GM23338 (cell line): ENCODE measurements around the gene MAGI1. TPM values are rescaled to one million over a fixed set of nuclear protein-coding genes. Genes with fewer than 3 reads are reported as not detected.

Experiments
- ATAC-seq: fragments of 200-7000 bp; cut with Tn5 transposase; 3 replicates; pipeline ENCODE4 v1.9.1; 2020
- DNase-seq: peaks from one replicate; pipeline ENCODE4 v3.0.0-alpha.2; 2015; ENCODE audit warnings: low spot score
- H2AFZ ChIP-seq: fragments of 200-600 bp; sonication (generic); 2 replicates; pipeline ENCODE4 v1.8.0; 2016; ENCODE audit warnings: antibody characterized with exemption, mild to moderate bottlenecking, moderate library complexity
- H3F3A ChIP-seq: fragments of 200-600 bp; sonication (generic); replicated peaks from 2 replicates; pipeline ENCODE4 v1.8.0; 2017; ENCODE audit warnings: antibody characterized with exemption, mixed run types, low read depth
- H3K27ac ChIP-seq: fragments of 200-600 bp; sonication (generic); 2 replicates; pipeline ENCODE4 v1.6.1; 2016; ENCODE audit warnings: low read depth
- H3K27me3 ChIP-seq: fragments of 200-600 bp; sonication (generic); 2 replicates; pipeline ENCODE4 v1.8.0; 2016; ENCODE audit warnings: mild to moderate bottlenecking, mixed run types, moderate library complexity; ENCODE audit not compliant: insufficient read depth
- H3K36me3 ChIP-seq: fragments of 200-600 bp; sonication (generic); 2 replicates; pipeline ENCODE4 v1.8.0; 2016; ENCODE audit warnings: mild to moderate bottlenecking; ENCODE audit not compliant: insufficient read depth
- H3K4me1 ChIP-seq: fragments of 200-600 bp; sonication (generic); 2 replicates; pipeline ENCODE4 v1.8.0; 2016; ENCODE audit warnings: mild to moderate bottlenecking, moderate library complexity; ENCODE audit not compliant: insufficient read depth
- H3K4me2 ChIP-seq: fragments of 200-600 bp; sonication (generic); 2 replicates; pipeline ENCODE4 v1.7.1; 2017; ENCODE audit warnings: mixed run types
- H3K4me3 ChIP-seq: fragments of 200-600 bp; sonication (generic); 2 replicates; pipeline ENCODE4 v1.6.1; 2016; ENCODE audit warnings: mixed run types
- H3K79me2 ChIP-seq: fragments of 200-600 bp; sonication (generic); replicated peaks from 2 replicates; pipeline ENCODE4 v1.8.0; 2017; ENCODE audit warnings: mild to moderate bottlenecking; ENCODE audit not compliant: insufficient read depth
- H3K9me2 ChIP-seq: fragments of 200-600 bp; sonication (generic); 2 replicates; pipeline ENCODE4 v1.8.0; 2017; ENCODE audit not compliant: insufficient read depth
- H4K20me1 ChIP-seq: fragments of 200-600 bp; sonication (generic); replicated peaks from 2 replicates; pipeline ENCODE4 v1.8.0; 2017; ENCODE audit warnings: mild to moderate bottlenecking; ENCODE audit not compliant: insufficient read depth
- H3K27ac Mint-ChIP-seq: 2 replicates; pipeline ENCODE4 v1.8.0; 2020; ENCODE audit warnings: inconsistent platforms, mild to moderate bottlenecking, moderate library complexity, mixed read lengths
- H3K27me3 Mint-ChIP-seq: 3 replicates; pipeline ENCODE4 v1.8.0; 2022; ENCODE audit warnings: low read depth, mild to moderate bottlenecking, moderate library complexity, mixed read lengths, inconsistent platforms; ENCODE audit not compliant: insufficient read depth, poor library complexity
- H3K36me3 Mint-ChIP-seq: 3 replicates; pipeline ENCODE4 v1.8.0; 2021; ENCODE audit warnings: low read depth, mild to moderate bottlenecking, inconsistent platforms, moderate library complexity, mixed read lengths
- H3K4me1 Mint-ChIP-seq: 3 replicates; pipeline ENCODE4 v1.8.0; 2020; ENCODE audit warnings: mild to moderate bottlenecking, inconsistent platforms, mixed read lengths
- H3K4me3 Mint-ChIP-seq: 3 replicates; pipeline ENCODE4 v1.8.0; 2021; ENCODE audit warnings: moderate library complexity, mild to moderate bottlenecking, inconsistent platforms, mixed read lengths
- H3K9me3 Mint-ChIP-seq: 3 replicates; pipeline ENCODE4 v1.8.0; 2020; ENCODE audit warnings: moderate library complexity, mild to moderate bottlenecking, inconsistent platforms, mixed read lengths
- CTCF ChIP-seq, 2 experiments: fragments of 200-600 bp in 1 of 2; sonication (generic) in 1 of 2; conservative IDR thresholded peaks; 2 replicates each; pipeline versions ENCODE4 v1.5.1 to v1.6.1; 2016 to 2017; ENCODE audit warnings: antibody characterized with exemption in 2 of 2, low read depth in 2 of 2, mild to moderate bottlenecking in 2 of 2, moderate library complexity in 1 of 2
- EZH2 ChIP-seq: fragments of 200-600 bp; sonication (generic); IDR thresholded peaks from one replicate; pipeline ENCODE4 v1.8.0; 2017; ENCODE audit warnings: antibody characterized with exemption, mild to moderate bottlenecking, low read depth; ENCODE audit not compliant: unreplicated experiment
- EZH2phosphoT487 ChIP-seq: fragments of 200-600 bp; sonication (generic); IDR thresholded peaks from one replicate; pipeline ENCODE4 v1.8.1; 2018; ENCODE audit warnings: antibody characterized with exemption; ENCODE audit not compliant: unreplicated experiment
- JUNB ChIP-seq: IDR thresholded peaks from one replicate; pipeline ENCODE4 v1.6.1; 2016; ENCODE audit warnings: antibody characterized with exemption; ENCODE audit not compliant: unreplicated experiment
- NANOG ChIP-seq: IDR thresholded peaks from 2 replicates; pipeline ENCODE4 v1.6.1; 2016; ENCODE audit warnings: antibody characterized with exemption, borderline replicate concordance
- POLR2AphosphoS5 ChIP-seq: IDR thresholded peaks from 2 replicates; pipeline ENCODE4 v1.6.1; 2016; ENCODE audit warnings: antibody characterized with exemption, low read depth
- REST ChIP-seq: IDR thresholded peaks from one replicate; pipeline ENCODE4 v1.6.1; 2018; ENCODE audit warnings: antibody characterized with exemption; ENCODE audit not compliant: unreplicated experiment
- STAT1 ChIP-seq: IDR thresholded peaks from one replicate; pipeline ENCODE4 v1.6.1; 2016; ENCODE audit warnings: antibody characterized with exemption; ENCODE audit not compliant: unreplicated experiment
- ZNF114 ChIP-seq: fragments of 250-450 bp; sonication (Bioruptor Pico); IDR thresholded peaks from 2 replicates; pipeline ENCODE4 v1.5.0; 2020; ENCODE audit warnings: mild to moderate bottlenecking, moderate library complexity
- ZNF331 ChIP-seq: fragments of 250-450 bp; sonication (Bioruptor Pico); IDR thresholded peaks from 2 replicates; pipeline ENCODE4 v1.5.0; 2020; ENCODE audit warnings: low read depth, mild to moderate bottlenecking, moderate library complexity
- polyA plus RNA-seq: library from polyadenylated mRNA; unstranded; fragments of >200 nt; fragmentation: Nextera tagmentation; extraction: Ambion mirVana; gene quantifications from 2 replicates; pipeline ENCODE4 v1.2.1, GENCODE V29; 2016
- total RNA-seq: library from RNA; depleted of rRNA; stranded (reverse); fragments of >200 nt; shearing (Covaris generic); gene quantifications from 2 replicates; pipeline ENCODE4 v1.2.3, GENCODE V29; 2014
- TF ChIP-seq, protein P1 (sequence below): IDR thresholded peaks from 2 replicates; pipeline ENCODE4 v1.6.1; 2016; ENCODE audit warnings: antibody characterized with exemption

The MAGI1 gene
- total and polyA plus RNA-seq, 2 experiments from 2014 or later, result 27.4 to 71.2 TPM

DNA sequence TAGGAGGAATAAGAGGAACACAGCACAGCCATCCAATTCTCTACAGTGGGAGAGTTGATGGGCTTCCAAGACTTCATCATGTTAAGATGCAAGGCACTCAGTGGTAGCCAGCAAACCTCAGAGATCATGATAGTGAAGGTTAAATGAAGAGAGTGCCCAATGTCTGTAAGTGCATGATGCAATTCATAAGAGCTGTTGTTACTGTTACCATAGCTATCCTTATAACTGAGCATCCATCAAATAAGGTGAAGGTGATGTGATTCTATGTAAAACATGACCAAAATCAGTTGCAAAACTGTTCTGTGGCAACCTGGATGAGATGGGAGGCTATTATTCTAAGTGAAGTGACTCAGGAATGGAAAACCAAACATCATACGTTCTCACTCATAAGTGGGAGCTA is 289.7 kb downstream of the MAGI1 start:
- Mint-ChIP-seq H3K27ac (no peak overlapping the region), H3K36me3 (no peaks in the 10 kb centered on the region), H3K4me3 (no peak overlapping the region), H3K27me3 (no peaks in the 10 kb centered on the region), H3K9me3 (no peaks in the 10 kb centered on the region), H3K4me1 (peaks cover 34% of the 10 kb centered on the region)
- Histone ChIP-seq H3K27ac (no peak overlapping the region), H3K9me2 (no peaks in the 10 kb centered on the region; the same call in 1 of the 2 replicates), H3K79me2 (peaks cover 7% of the 10 kb centered on the region), H2AFZ (no peak overlapping the region), H4K20me1 (peaks cover 10% of the 10 kb centered on the region), H3K4me3 (no peak overlapping the region), H3K4me2 (no peak overlapping the region), H3K36me3 (no peaks in the 10 kb centered on the region), H3K4me1 (peaks cover 22% of the 10 kb centered on the region), H3F3A (no peaks in the 10 kb centered on the region), H3K27me3 (no peaks in the 10 kb centered on the region)
- DNase-seq, result no peak
- TF ChIP-seq REST (no peak), JUNB (no peak), STAT1 (no peak), CTCF (conservative IDR thresholded peaks at IDR 0.05; ENCODE audit: low read depth in 2 of 2) (no peak), EZH2phosphoT487 (no peak), NANOG (no peak), EZH2 (no peak), ZNF331 (CRISPR knock-in tag) (no peak)
- TF ChIP-seq, protein P1, sequence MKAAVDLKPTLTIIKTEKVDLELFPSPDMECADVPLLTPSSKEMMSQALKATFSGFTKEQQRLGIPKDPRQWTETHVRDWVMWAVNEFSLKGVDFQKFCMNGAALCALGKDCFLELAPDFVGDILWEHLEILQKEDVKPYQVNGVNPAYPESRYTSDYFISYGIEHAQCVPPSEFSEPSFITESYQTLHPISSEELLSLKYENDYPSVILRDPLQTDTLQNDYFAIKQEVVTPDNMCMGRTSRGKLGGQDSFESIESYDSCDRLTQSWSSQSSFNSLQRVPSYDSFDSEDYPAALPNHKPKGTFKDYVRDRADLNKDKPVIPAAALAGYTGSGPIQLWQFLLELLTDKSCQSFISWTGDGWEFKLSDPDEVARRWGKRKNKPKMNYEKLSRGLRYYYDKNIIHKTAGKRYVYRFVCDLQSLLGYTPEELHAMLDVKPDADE, result no peak
- ATAC-seq, result no peak

GRCh38 chr3:65748326-65748725 is 290.4 kb downstream of the MAGI1 start:
- Histone ChIP-seq H3K4me3 (no peak overlapping the region), H4K20me1 (peaks cover 6% of the 10 kb centered on the region), H3F3A (no peaks in the 10 kb centered on the region), H3K9me2 (no peaks in the 10 kb centered on the region; the same call in 1 of the 2 replicates), H2AFZ (no peak overlapping the region), H3K4me1 (peaks cover 22% of the 10 kb centered on the region), H3K27ac (no peak overlapping the region), H3K4me2 (no peak overlapping the region), H3K79me2 (peaks cover 7% of the 10 kb centered on the region), H3K27me3 (no peaks in the 10 kb centered on the region), H3K36me3 (no peaks in the 10 kb centered on the region)
- Mint-ChIP-seq H3K27me3 (no peaks in the 10 kb centered on the region), H3K4me3 (no peak overlapping the region), H3K4me1 (peaks cover 34% of the 10 kb centered on the region), H3K9me3 (no peaks in the 10 kb centered on the region), H3K27ac (no peak overlapping the region), H3K36me3 (no peaks in the 10 kb centered on the region)
- DNase-seq (no peak), ATAC-seq (no peak)
- TF ChIP-seq CTCF (conservative IDR thresholded peaks at IDR 0.05; ENCODE audit: low read depth in 2 of 2) (no peak), EZH2phosphoT487 (no peak), POLR2AphosphoS5 (no peak), NANOG (no peak), ZNF114 (no peak)
